Stimulated activated CD4-positive, alpha-beta T cell treated with anti-CD3 and anti-CD28 coated beads, Interleukin-4, amount 100 ng/mL, for 4 hours (primary cell): ENCODE results near the gene RAB1A.

Source experiments
- DNase-seq, 2 experiments: peaks; one replicate each; pipeline ENCODE4 v3.0.0-alpha.2; 2020

RAB1A gene

DNA sequence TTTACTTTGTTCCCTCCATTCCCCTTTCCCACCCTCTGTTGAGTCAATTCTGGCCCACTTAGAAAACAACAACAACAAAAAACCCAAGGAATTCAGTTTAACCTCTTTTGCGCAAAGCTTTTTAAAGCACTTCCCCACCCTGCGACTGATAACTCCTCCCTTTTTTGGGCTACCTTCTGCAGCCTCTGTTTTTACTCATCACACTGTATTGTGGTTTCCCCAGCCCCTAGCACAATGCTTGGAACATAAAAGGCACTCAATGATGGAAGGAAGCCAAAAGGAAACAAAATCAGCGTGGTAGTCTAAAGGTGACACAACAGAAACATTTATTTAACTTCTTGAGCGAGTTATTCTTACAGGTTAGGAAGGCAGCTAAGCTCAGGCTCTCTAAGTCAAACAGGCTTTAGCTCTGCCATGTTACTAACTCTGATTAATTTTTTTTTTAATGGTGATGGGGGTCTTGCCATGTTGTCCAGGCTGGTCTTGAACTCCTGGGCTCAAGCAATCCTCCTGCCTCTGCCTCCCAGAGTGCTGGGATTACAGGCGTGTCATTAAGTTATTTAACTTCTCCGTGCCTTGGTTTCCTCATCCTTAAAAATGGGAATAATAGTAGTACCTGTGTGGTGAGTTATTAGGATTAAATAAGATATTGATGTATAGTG, 72.4 kb downstream of the RAB1A start:
- peak in 1 of 2 experiments; percentile 66 for DNase-seq

DNA sequence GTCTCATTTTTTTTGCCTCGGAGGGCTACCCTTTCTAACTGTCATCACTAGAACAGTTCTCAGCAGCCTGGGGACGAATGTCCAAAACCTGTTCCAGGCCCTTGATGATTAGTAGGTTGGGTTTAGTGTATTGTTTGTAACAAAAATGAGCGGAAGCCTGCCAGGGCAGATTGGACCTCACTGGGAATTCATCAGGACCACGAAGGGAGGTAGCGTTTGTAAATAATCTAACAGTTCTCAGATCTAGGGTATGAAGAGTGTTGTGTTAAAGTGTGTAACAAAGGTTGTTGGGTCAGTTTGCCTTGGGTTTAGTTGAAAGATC, 72.9 kb downstream of the RAB1A start:
- no peak for DNase-seq

GRCh38 chr2:65056215-65057053, 73.5 kb downstream of the RAB1A start, which contains the start of gene CEP68:
TSS of gene CEP68 (plus strand) at chr2:65056416. CDS start at chr2:65069445, 13,029 bp downstream.
- DNase-seq: peak; percentile 92 to 96

- peak in 1 of 2 experiments; percentile 49 for DNase-seq
Observed at GRCh38 chr2:65055422-65056214, 74.3 kb downstream of the RAB1A start.

DNA sequence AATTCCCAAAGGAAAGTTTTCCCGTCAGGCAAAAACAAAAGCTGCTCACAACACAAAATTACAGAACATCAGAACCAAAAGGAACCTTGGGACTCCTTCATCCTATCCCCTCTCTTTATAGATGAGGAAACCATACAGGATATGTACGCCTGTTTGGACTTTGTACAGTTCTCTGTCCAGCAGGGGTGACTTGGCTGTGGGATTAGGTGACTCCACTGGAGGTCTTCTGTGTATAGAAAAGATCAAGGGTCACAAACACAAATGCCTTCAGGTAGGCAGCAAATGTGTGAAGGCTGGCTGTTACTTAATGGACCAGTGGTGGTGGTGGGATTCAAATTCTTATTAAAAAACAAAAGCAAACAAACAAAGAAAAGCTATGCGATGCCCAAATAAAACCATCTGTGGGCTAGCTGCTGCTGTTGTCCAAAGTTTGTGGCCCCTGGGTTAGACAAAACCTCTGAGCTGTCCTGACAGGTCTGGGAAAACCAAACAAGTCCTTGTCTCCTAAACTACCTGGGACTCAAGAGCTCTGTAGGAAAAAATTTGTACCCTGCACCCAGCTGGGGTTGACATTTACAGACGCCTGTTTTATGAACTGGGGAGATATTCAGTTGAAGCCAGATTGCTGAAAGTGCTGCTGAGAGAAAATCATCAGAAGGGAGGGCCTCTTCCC, 75.0 kb downstream of the RAB1A start:
- no peak for DNase-seq

DNA sequence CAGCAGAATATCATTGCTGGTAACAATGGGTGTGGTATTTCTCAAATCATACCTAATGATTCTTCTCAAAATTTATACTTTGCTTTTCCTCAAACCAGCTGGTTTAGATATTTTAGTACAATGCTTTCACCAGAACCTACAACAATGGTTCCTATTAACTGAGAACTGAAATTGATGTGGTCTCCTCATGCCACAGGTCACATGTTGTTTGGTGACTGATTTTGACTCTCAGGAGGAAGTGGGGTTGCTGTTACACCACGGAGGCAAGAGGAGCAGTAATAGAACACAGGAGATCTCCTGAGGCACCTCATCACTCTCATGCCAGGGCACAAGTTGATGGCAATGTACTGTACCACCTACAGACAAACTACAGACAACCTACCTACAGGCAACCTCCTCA, 76.7 kb downstream of the RAB1A start:
- no peak for DNase-seq

- no peak for DNase-seq
Observed at GRCh38 chr2:65050931-65051330, 79.0 kb downstream of the RAB1A start.

GRCh38 chr2:65049010-65049639, 80.8 kb downstream of the RAB1A start:
- DNase-seq: no peak

GRCh38 chr2:65046633-65047407, 83.1 kb downstream of the RAB1A start:
- no peak for DNase-seq

DNA sequence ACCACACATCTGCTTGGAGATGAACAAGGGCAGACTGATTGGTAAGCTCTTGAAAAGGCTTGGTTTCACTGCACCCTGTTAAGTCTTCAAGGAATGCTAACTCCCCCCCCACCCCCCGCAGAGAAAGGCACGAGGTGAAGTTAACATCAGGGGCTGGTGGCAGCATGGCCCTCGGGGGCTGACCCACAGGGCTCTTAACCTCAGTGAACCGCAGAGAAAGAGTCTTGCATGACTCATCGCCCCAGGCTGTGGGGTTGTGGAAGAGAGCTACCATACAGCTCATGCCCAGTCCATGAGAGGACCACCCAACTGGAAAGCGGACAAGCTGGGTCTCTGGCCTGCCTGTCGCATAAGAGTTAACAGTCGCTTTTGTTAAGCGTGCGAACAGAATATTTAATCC, 84.3 kb downstream of the RAB1A start:
- DNase-seq: no peak

DNA sequence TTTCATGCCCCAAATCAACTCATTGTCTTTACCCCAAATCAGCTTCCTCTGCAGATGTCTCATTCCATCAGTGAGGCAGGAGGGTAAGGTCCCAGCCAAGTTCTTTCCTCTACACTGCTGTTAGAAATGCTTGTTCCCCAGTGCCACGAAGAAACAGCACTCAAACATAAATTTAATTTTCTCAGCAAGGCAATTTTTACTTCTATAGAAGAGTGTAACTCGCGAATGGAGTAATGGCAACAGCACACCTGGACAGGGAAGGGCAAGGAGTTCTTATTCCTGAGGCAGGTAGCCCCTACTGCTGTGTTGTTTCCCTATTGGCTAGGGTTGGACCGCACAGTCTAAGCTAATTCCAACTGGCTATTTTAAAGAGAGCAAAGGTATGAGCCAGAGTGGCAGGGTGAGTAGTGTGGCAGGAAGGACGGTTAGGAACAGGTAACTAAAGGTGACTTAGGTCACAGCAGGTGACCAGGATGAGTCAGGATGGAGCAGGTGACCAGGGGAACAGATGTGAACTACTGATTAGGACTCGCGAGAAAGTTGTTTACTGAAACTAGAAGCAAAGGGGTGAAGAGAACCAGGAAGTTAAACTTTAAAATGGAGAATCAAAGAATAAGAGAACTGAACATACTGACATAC, 85.7 kb downstream of the RAB1A start:
- DNase-seq: no peak

DNA sequence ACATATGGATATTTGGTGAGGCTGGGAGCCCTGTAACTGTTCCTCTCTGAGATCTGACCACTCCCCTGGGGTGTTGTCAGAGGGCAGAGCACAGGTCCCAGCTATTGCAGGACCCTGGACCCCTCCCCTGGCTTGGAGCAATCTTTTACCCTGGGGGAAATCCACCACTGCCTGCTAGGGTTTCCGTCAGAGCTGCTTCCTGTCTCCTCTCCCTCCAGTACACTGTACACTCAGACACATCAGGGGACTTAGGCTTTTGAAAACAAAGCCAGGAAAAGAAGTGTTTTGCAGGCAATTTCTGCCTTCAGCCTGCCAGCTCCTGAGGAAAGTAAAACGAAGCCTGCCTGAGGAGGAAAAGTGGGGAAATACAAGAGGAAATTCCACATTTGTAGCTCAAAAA, 86.9 kb downstream of the RAB1A start:
- no peak for DNase-seq

DNA sequence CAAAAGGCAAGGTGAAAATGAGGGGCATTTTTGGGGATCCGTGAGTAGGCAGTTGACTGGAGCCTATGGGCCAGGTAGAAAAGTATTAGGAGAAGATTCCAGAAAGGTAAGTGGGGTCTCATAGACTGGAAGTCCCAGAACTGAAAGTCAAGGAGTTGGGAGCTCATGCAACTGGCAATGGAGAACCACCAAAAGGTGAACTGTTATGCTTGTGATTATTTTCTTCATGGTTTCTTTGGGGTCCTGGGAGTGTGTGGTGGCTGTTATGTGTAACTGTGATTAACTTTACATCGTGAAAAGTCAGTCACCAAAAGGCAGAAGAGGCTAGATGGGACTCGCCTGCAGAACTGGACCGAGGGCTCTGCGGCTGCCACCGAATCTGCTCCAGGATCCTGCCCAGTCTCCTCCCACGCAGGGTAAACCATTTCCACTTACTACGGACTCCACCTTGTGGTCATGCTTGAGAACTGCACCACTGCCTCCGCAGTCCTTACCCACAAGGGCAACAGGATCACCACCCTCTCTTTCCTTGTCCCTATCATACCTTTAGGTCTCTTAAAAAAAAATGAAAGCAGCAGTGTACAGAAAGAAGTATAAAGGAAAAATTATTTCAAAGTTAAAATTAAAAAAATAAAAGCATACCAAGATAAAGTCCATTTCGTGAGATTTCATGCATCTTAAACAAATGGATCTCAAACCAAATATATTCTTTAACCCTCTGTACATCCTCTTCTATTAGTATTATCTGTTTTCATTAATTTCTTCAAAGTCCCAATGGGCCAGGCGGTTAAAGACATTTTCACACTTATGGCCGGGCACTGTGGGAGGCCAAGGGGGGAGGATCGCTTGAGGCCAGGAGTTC, 89.3 kb downstream of the RAB1A start:
- DNase-seq: peak; percentile 57 to 70

DNA sequence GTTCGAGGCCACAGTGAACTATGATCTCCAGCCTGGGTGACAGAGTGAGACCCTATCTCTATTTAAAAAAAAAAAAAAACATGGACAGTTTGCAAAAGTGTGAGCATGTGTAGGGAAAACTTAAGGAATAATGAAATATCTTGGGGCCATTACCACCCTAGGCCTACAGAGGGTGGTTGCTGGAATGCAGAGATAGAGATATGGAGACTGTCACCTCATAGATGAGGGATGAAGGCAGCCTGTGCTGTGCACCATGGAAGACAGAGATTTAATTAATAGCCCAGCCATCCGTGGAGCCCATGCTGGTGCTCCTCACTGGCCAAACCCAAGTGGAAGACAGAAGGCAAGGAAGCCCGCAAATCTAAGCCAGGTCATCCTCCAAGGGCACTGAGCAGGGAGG, 90.3 kb downstream of the RAB1A start:
- DNase-seq: no peak

DNA sequence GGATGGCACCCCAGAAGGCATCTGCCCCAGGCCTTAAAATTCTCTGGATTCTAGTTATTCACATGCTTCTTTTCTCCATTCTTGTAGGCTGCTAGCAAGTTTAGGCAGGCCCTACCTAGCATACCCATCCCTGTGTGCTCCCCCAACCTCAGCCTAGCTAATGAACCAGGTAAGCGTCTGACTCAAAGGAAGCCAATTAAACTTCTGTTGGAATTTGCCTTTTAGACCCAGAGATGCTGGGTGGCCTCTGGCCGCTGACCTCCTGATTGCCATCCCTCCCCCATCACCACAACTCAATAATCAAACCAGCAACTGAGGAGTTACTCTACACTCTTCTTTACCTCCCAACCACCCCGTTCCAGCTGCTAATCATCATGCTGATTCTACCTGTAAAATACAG, 92.7 kb downstream of the RAB1A start:
- DNase-seq: no peak
